HCT116 (cell line): ENCODE measurements around the gene UFSP2. TPM values are rescaled to one million over a fixed set of nuclear protein-coding genes. Genes with fewer than 3 reads are reported as not detected.

ENCODE experiments used
- ATAC-seq: fragments of 200-7000 bp; cut with Tn5 transposase; 2 replicates; pipeline ENCODE4 v1.9.1; 2020; ENCODE audit warnings: mild to moderate bottlenecking, moderate library complexity
- BruUV-seq: library from RNA; stranded (reverse); fragments of 400-500 nt; replicated peaks from 2 replicates; lab custom pipeline; 2021; lab: Mats Ljungman, UMichigan
- CTCF ChIA-PET: fragments of 300-600 bp; sonication (Branson Sonifier 250); formaldehyde crosslinking; loops from one replicate; lab custom pipeline; 2021; ENCODE audit warnings: antibody characterized with exemption; lab: Charles Lee
- POLR2A ChIA-PET: fragments of 300-600, 350-600 bp; sonication (Branson Sonifier 250); formaldehyde crosslinking; loops from one replicate; lab custom pipeline; 2021; ENCODE audit warnings: antibody characterized with exemption; lab: Charles Lee
- RAD21 ChIA-PET, 2 experiments: fragments of 300-600 bp; sonication (Branson Sonifier 250); formaldehyde crosslinking; loops; one replicate each; lab custom pipeline; 2023; ENCODE audit warnings: low total read pairs in 2 of 2; ENCODE audit not compliant: uncharacterized antibody in 2 of 2, unreplicated experiment in 2 of 2, low non-redundant PET in 1 of 2; lab: Charles Lee
- DNase-seq: peaks from one replicate; pipeline ENCODE4 v3.0.0-alpha.2; 2010; ENCODE audit warnings: low read depth, low spot score
- H2AFZ ChIP-seq: fragments of 200-600 bp; shearing (Covaris generic), sonication (generic); 2 replicates; pipeline ENCODE4 v1.6.1; 2017; ENCODE audit warnings: low read depth, mixed run types, mixed read lengths, antibody characterized with exemption, low read length; ENCODE audit not compliant: poor library complexity, severe bottlenecking
- H3K27ac ChIP-seq: 2 replicates; pipeline ENCODE4 v1.5.1; 2012; ENCODE audit warnings: low read depth, low read length
- H3K27me3 ChIP-seq: fragments of 200-600 bp; sonication (generic); 2 replicates; pipeline ENCODE4 v1.6.1; 2016; ENCODE audit warnings: mixed run types, low read length, mixed read lengths; ENCODE audit not compliant: insufficient read depth
- H3K36me3 ChIP-seq, 2 experiments: fragments of 200-500 bp in 1 of 2; fragments of 200-600 bp in 1 of 2; sonication (Bioruptor generic) in 1 of 2; sonication (generic) in 1 of 2; 2 replicates each; pipeline versions ENCODE4 v1.5.1 to v1.6.1; 2014 to 2016; ENCODE audit warnings: low read length in 2 of 2, inconsistent platforms in 1 of 2, mixed read lengths in 1 of 2, mixed run types in 1 of 2; ENCODE audit not compliant: insufficient read depth in 2 of 2, control insufficient read depth in 1 of 2
- H3K4me1 ChIP-seq, 2 experiments: fragments of 200-600 bp in 1 of 2; sonication (generic) in 1 of 2; 2 replicates each; pipeline versions ENCODE4 v1.5.1 to v1.6.1; 2012 to 2017; ENCODE audit warnings: low read length in 2 of 2, inconsistent platforms in 1 of 2, mild to moderate bottlenecking in 1 of 2, mixed read lengths in 1 of 2, mixed run types in 1 of 2, moderate library complexity in 1 of 2; ENCODE audit not compliant: insufficient read depth in 2 of 2, control insufficient read depth in 1 of 2
- H3K4me2 ChIP-seq: fragments of 200-600 bp; sonication (generic); 2 replicates; pipeline ENCODE4 v1.6.1; 2017; ENCODE audit warnings: mixed run types, low read length, mixed read lengths
- H3K4me3 ChIP-seq, 2 experiments: fragments of 200-600 bp in 1 of 2; sonication (generic) in 1 of 2; replicated peaks in 1 of 2; 2 replicates each; pipeline ENCODE4 v1.5.1; 2011 to 2016; ENCODE audit warnings: low read length in 2 of 2, control low read depth in 1 of 2, low read depth in 1 of 2, mild to moderate bottlenecking in 1 of 2, mixed read lengths in 1 of 2, mixed run types in 1 of 2
- H3K79me2 ChIP-seq: fragments of 200-600 bp; sonication (generic); 2 replicates; pipeline ENCODE4 v1.6.1; 2017; ENCODE audit warnings: mild to moderate bottlenecking, mixed run types, low read length, moderate library complexity, mixed read lengths; ENCODE audit not compliant: insufficient read depth
- H3K9ac ChIP-seq: fragments of 200-600 bp; sonication (generic); 2 replicates; pipeline ENCODE4 v1.6.1; 2016; ENCODE audit warnings: low read length, mixed read lengths
- H3K9me2 ChIP-seq: fragments of 200-600 bp; sonication (generic), shearing (Covaris generic); 2 replicates; pipeline ENCODE4 v1.6.1; 2017; ENCODE audit warnings: mixed run types, mild to moderate bottlenecking, moderate library complexity; ENCODE audit not compliant: insufficient read depth
- H3K9me3 ChIP-seq, 2 experiments: fragments of 200-500 bp in 1 of 2; fragments of 200-600 bp in 1 of 2; sonication (Bioruptor generic) in 1 of 2; sonication (generic) in 1 of 2; 2 replicates each; pipeline ENCODE4 v1.6.1; 2014 to 2017; ENCODE audit warnings: low read length in 2 of 2, mixed read lengths in 2 of 2, inconsistent platforms in 1 of 2, low read depth in 1 of 2, mild to moderate bottlenecking in 1 of 2, mixed run types in 1 of 2, moderate library complexity in 1 of 2; ENCODE audit not compliant: control insufficient read depth in 1 of 2, insufficient read depth in 1 of 2
- H4K20me1 ChIP-seq: fragments of 200-600 bp; sonication (generic), shearing (Covaris generic); 2 replicates; pipeline ENCODE4 v1.6.1; 2017; ENCODE audit warnings: mixed run types, mild to moderate bottlenecking, moderate library complexity; ENCODE audit not compliant: insufficient read depth
- ELF1 ChIP-seq: IDR thresholded peaks from 2 replicates; pipeline ENCODE4 v1.6.1; 2012; ENCODE audit warnings: low read depth, borderline replicate concordance
- JUND ChIP-seq: IDR thresholded peaks from 2 replicates; pipeline ENCODE4 v1.6.1; 2012
- SP1 ChIP-seq: IDR thresholded peaks from 2 replicates; pipeline ENCODE4 v1.6.1; 2012; ENCODE audit warnings: low read depth
- TCF7L2 ChIP-seq: IDR thresholded peaks from 2 replicates; pipeline ENCODE4 v1.7.0; 2011; ENCODE audit warnings: borderline replicate concordance, inconsistent platforms; ENCODE audit not compliant: insufficient read depth, insufficient read length; ENCODE audit errors: extremely low read depth
- YY1 ChIP-seq: IDR thresholded peaks from 2 replicates; pipeline ENCODE4 v1.6.1; 2011; ENCODE audit warnings: low read length, low read depth, moderate library complexity, mild to moderate bottlenecking; ENCODE audit not compliant: insufficient replicate concordance; ENCODE audit errors: extremely low read depth
- ZNF274 ChIP-seq: fragments of 200-500 bp; sonication (Bioruptor generic); IDR thresholded peaks from 2 replicates; pipeline ENCODE4 v1.6.1; 2014; ENCODE audit warnings: mild to moderate bottlenecking, low read depth, low read length, inconsistent platforms
- intact Hi-C: fragments of 100-400 bp; cut with micrococcal nuclease; formaldehyde crosslinking; loops from 2 replicates; pipeline ENCODE4 v1.10.0; 2022
- total RNA-seq: library from RNA; stranded (reverse); gene quantifications from one replicate; pipeline ENCODE4 v1.2.1, GENCODE V29; 2021; ENCODE audit not compliant: unreplicated experiment
- TF ChIP-seq, protein P1 (sequence below): IDR thresholded peaks from 2 replicates; pipeline ENCODE4 v1.6.1; 2012
- TF ChIP-seq, protein P2 (sequence below): IDR thresholded peaks from 2 replicates; pipeline ENCODE4 v1.6.1; 2012

Gene UFSP2
- total RNA-seq, 1 experiment from 2014 or later: 29.4 TPM

DNA sequence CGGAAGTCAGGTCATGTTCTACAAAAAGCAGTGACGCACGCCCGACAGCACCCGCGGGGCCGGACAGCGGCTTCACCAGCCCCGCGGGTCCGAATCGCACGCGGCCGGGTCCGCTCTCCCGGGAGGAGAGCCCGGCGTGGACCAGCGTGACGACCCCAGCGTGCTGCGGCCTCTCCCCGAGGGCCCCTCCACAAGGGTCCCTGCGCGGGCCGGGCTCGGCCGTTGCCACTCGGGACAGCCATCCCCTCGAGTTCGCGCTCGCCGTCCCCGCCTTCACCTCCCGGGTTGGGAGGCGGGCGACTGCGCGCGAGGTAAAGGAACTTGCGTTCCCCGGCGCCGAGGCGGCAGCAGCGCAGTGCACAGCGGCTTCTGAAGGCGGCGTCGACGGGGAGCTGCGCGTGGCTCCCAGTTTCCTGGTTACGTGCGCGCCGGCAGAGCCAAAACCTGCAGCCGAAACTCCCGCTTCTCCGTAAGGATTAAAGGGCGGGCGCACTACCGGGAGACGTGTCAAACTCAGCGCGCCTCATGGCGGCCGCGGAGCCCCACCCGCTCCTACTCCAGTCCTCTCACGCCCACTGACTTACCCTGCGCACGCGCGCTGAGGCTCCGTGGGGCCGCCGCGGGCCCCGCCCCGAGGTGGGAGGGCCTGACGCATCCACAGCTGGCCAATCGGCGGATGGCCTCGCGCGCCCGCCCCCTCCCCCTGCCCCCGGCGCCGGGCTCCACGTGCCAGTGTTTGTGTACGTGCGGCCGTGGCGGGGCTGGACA lies 29.6 kb downstream of the UFSP2 start (continued):
- peak; percentile 60; the same call in 1 of the 2 replicates for TF ChIP-seq ELF1
- TF ChIP-seq SP1: peak; percentile 83
- TF ChIP-seq, protein P1, sequence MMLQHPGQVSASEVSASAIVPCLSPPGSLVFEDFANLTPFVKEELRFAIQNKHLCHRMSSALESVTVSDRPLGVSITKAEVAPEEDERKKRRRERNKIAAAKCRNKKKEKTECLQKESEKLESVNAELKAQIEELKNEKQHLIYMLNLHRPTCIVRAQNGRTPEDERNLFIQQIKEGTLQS: no peak
- peak; percentile 97 for TF ChIP-seq YY1

DNA sequence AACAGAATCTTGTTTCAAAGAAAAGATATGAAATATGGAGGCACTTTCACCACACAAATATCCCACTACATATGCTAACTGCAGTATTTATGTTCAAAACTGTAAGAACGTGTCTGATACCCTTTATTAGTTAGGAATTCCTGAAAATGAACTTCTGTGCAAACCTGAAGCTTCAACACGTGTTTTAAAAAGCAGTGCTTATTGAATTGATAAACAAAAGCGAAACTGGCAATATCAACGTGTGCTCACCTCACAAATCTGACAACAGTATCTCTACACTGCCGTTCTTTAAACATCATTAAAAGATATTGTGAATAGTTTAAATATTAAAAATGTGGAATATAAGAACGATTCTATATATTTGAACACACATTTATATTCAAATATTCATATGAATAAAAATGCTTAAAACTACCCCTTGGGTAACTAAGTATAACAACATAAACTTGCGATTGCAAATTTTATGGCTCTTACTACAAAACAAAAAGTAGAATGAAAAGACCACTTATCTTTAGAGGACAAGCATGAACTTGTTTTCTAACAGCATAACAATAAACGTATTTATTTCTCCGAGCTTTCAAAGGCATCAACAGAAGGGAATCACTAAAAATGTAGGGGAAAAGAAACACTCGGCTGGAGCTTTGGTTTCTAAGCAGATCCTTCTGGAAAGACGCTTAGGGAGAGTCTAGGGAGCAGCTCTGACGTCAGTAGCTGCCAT lies 30.4 kb downstream of the UFSP2 start, which contains the start of gene LRP2BP:
Gene LRP2BP, minus strand, starts transcription at position 687 of the 718 bp plus-strand sequence. CDS start 17,738 bp downstream, outside the sequence.
- intact Hi-C loops: loop anchor here (5.0 kb wide), 1 partner anchor 193 kb away; the partner anchor contains the start of gene CFAP97
- Histone ChIP-seq H3K9me2 (no peaks in the 10 kb centered on the region), H3K4me1 (peaks cover 11 to 29% of the 10 kb centered on the region in 2 experiments), H3K4me2 (peak within 1 kb of the TSS; percentile 86), H3K27ac (peak within 1 kb of the TSS; percentile 90), H4K20me1 (no peaks in the 10 kb centered on the region), H3K4me3 (peak within 1 kb of the TSS; percentile 57 to 61), H2AFZ (peak within 1 kb of the TSS; percentile 5), H3K27me3 (no peaks in the 10 kb centered on the region), H3K9me3 (no peaks in the 10 kb centered on the region), H3K36me3 (peaks cover 7 to 12% of the 10 kb centered on the region in 2 experiments; a peak in 2 of 4 replicates), H3K79me2 (no peaks in the 10 kb centered on the region), H3K9ac (peak within 1 kb of the TSS; percentile 75)
- TF ChIP-seq ZNF274 (no peak), TCF7L2 (no peak), JUND (peak; percentile 23; the same call in 1 of the 2 replicates), YY1 (peak; percentile 41)
- TF ChIP-seq, protein P2, sequence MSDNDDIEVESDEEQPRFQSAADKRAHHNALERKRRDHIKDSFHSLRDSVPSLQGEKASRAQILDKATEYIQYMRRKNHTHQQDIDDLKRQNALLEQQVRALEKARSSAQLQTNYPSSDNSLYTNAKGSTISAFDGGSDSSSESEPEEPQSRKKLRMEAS: no peak
- no peak for DNase-seq
- RAD21 ChIA-PET: no interaction called here
- POLR2A ChIA-PET: interaction anchor here (1.4 to 1.6 kb wide), 2 partner anchors 9 to 30 kb away, joined by 3 to 4 read pairs; partner anchors contain the start of gene UFSP2
- CTCF ChIA-PET: no interaction called here
- BruUV-seq: no TSS peak
- ATAC-seq: no peak
